Measurements from ENCODE around the gene SERPINB1.
A peak's percentile ranks its signal among the peaks of the same experiment; 100 is the strongest.

Gene SERPINB1

GRCh38 chr6:2790588-2791449 is 50.8 kb downstream of the SERPINB1 start:
- DNase-seq = peak; percentile 63 to 73

- no peak for DNase-seq
Observed at GRCh38 chr6:2786269-2786668, 55.4 kb downstream of the SERPINB1 start.

- no peak for DNase-seq
Observed at GRCh38 chr6:2784930-2785329, 56.7 kb downstream of the SERPINB1 start.

GRCh38 chr6:2784061-2784460 is 57.6 kb downstream of the SERPINB1 start:
- no peak for DNase-seq

GRCh38 chr6:2783188-2783963 is 58.3 kb downstream of the SERPINB1 start:
- DNase-seq = no peak

GRCh38 chr6:2782825-2783187 is 58.9 kb downstream of the SERPINB1 start:
- no peak for DNase-seq

GRCh38 chr6:2782356-2782708 is 59.3 kb downstream of the SERPINB1 start:
- DNase-seq = no peak

All from activated CD4-positive, alpha-beta T cell treated with anti-CD3 and anti-CD28 coated beads, Interleukin-2, amount 50 U/mL, for 48 hours (primary cell).